ENCODE measurements around the gene USP8.
"Not testable (repeated sequence)": the region's sequence is repeated elsewhere in the genome, so short reads cannot be mapped to it uniquely, and the experiment has no call there.

Gene USP8

GRCh38 chr15:50501815-50502214 lies 77.6 kb downstream of the USP8 start:
- TF ChIP-seq CTCF (IDR thresholded peaks at IDR 0.05; ENCODE audit: control insufficient read depth, insufficient read depth, low read depth, low read length, missing control alignments): no peak
- no peak overlapping the region for H3K4me3 ChIP-seq (ENCODE audit: control insufficient read depth, low read depth, low read length)
- DNase-seq (ENCODE audit: low read depth): no peak

- TF ChIP-seq CTCF (IDR thresholded peaks at IDR 0.05; ENCODE audit: control insufficient read depth, insufficient read depth, low read depth, low read length, missing control alignments): no peak
- H3K4me3 ChIP-seq (ENCODE audit: control insufficient read depth, low read depth, low read length): no peak overlapping the region
- DNase-seq (ENCODE audit: low read depth): no peak
Measured at GRCh38 chr15:50503144-50503543, 78.9 kb downstream of the USP8 start.

- not testable (repeated sequence) for H3K4me3 ChIP-seq (ENCODE audit: control insufficient read depth, low read depth, low read length); DNase-seq (ENCODE audit: low read depth)
Measured at GRCh38 chr15:50505656-50506055, 81.5 kb downstream of the USP8 start.

GRCh38 chr15:50506121-50506520 lies 81.9 kb downstream of the USP8 start:
- no peak for TF ChIP-seq CTCF (IDR thresholded peaks at IDR 0.05; ENCODE audit: control insufficient read depth, insufficient read depth, low read depth, low read length, missing control alignments)
- DNase-seq (ENCODE audit: low read depth): no peak
- H3K4me3 ChIP-seq (ENCODE audit: control insufficient read depth, low read depth, low read length): no peak overlapping the region

GRCh38 chr15:50513001-50513400 lies 88.8 kb downstream of the USP8 start:
- no peak for TF ChIP-seq CTCF (IDR thresholded peaks at IDR 0.05; ENCODE audit: control insufficient read depth, insufficient read depth, low read depth, low read length, missing control alignments)
- no peak for DNase-seq (ENCODE audit: low read depth)
- no peak overlapping the region for H3K4me3 ChIP-seq (ENCODE audit: control insufficient read depth, low read depth, low read length)

GRCh38 chr15:50519740-50520425 lies 95.7 kb downstream of the USP8 start:
- TF ChIP-seq CTCF (IDR thresholded peaks at IDR 0.05; ENCODE audit: control insufficient read depth, insufficient read depth, low read depth, low read length, missing control alignments): no peak
- DNase-seq (ENCODE audit: low read depth): no peak
- H3K4me3 ChIP-seq (ENCODE audit: control insufficient read depth, low read depth, low read length): no peak overlapping the region

- DNase-seq (ENCODE audit: low read depth): no peak
- TF ChIP-seq CTCF (IDR thresholded peaks at IDR 0.05; ENCODE audit: control insufficient read depth, insufficient read depth, low read depth, low read length, missing control alignments): no peak
- no peak overlapping the region for H3K4me3 ChIP-seq (ENCODE audit: control insufficient read depth, low read depth, low read length)
Measured at GRCh38 chr15:50523851-50524251, 99.6 kb downstream of the USP8 start.
